ENCODE results near the gene SLC9A3.

Gene SLC9A3

DNA sequence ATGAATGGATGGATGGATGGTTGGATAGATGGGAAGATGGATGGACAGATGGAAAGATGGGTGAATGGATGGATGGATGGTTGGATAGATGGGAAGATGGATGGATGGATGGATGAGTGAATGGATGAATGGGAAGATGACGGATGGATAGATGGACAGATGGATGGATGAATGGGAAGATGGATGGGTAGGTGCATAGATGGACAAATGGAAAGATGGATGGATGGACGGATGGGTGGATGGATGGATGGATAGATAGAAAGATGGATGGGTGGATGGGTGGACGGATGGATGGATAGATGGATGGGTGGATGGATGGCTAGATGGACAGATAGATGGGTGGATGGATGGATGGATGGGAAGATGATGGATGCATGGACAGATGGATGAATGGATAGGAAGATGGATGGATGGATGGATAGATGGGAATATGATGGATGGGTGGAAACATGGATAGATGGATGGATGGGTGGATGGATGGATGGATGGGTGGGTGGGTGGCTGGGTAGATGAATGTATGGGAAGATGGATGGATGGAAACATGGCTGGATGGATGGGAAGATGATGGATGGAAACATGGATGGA is 97.8 kb downstream of the SLC9A3 start:
- no peaks in the 10 kb centered on the region for H3K9me3 Mint-ChIP-seq
- H3K4me1 Mint-ChIP-seq, result no peaks in the 10 kb centered on the region
- H3K36me3 Mint-ChIP-seq (ENCODE audit: insufficient read depth), result no peaks in the 10 kb centered on the region
- DNase-seq (ENCODE audit: low spot score in 2 of 2) (no peak), ATAC-seq (replicated peaks; ENCODE audit: extremely low read depth, poor library complexity, severe bottlenecking) (no peak)
- H3K27me3 Mint-ChIP-seq, result peaks cover 10% of the 10 kb centered on the region
- no peak overlapping the region for H3K27ac Mint-ChIP-seq (ENCODE audit: low read depth)
- no peak overlapping the region for H3K4me3 Mint-ChIP-seq

DNA sequence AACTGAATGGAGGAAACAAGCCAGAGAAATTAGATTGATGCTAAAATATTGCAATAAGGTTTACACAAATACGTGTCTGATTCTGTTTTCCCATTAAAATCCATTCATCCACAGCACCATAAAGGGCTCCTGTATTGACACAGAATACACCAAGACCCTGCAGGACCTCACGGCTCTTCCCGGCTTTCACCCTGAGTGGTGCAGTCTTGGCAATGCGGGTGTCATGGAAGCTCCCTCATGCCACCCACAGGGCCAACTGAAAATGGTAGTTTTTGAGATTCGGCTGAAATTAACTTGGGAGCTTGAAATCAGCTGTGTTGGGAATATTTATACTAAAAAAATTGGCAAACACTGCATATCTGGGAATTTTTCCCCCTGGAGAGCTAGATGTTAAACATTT is 98.5 kb downstream of the SLC9A3 start:
- Mint-ChIP-seq H3K4me1 (no peaks in the 10 kb centered on the region), H3K9me3 (no peaks in the 10 kb centered on the region), H3K36me3 (ENCODE audit: insufficient read depth) (no peaks in the 10 kb centered on the region), H3K27ac (ENCODE audit: low read depth) (no peak overlapping the region), H3K27me3 (peaks cover 7% of the 10 kb centered on the region), H3K4me3 (no peak overlapping the region)
- no peak for ATAC-seq (replicated peaks; ENCODE audit: extremely low read depth, poor library complexity, severe bottlenecking)
- DNase-seq (ENCODE audit: low spot score in 2 of 2), result no peak

DNA sequence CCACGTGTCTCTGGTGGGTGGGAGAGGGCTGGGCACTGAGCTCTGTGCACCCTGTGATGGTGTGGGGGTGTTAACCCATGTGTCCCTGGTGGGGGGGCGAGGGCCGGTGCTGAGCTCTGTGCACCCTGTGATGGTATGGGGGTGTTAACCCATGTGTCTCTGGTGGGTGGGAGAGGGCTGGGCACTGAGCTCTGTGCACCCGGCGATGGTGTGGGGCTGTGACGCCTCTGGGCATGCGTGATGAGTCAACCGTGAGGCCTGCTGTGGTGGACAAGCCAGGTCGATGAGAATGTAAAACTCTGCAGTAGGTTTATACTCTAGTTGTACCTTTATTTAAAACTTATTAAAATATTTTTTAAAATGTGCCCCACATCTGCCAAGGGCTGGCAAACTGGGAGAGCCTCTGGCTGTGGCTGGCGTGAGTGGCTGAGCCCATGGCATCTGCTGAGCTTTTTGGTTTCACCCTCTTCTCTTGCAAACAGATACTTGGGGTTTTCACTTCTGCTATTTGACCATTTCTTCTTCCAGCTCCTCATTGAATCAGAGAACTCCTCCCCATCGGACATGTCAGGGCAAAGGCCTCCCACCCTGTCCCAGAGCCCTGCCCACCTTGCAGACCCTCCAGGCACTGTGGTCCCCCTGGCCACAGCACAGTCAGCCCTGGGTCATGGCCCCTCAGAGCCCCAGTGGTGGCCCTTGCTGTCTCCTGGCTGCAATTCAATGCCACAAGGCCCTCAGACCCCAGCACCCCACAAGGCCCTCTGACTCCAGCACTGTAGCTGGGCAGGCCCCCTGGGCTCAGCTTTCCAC is 99.7 kb downstream of the SLC9A3 start:
- ATAC-seq (replicated peaks; ENCODE audit: extremely low read depth, poor library complexity, severe bottlenecking), result no peak
- H3K27ac Mint-ChIP-seq (ENCODE audit: low read depth), result no peak overlapping the region
- H3K36me3 Mint-ChIP-seq (ENCODE audit: insufficient read depth), result no peaks in the 10 kb centered on the region
- H3K4me3 Mint-ChIP-seq, result no peak overlapping the region
- no peaks in the 10 kb centered on the region for H3K9me3 Mint-ChIP-seq
- no peak for DNase-seq (ENCODE audit: low spot score in 2 of 2)
- no peaks in the 10 kb centered on the region for H3K4me1 Mint-ChIP-seq
- no peaks in the 10 kb centered on the region for H3K27me3 Mint-ChIP-seq

DNA sequence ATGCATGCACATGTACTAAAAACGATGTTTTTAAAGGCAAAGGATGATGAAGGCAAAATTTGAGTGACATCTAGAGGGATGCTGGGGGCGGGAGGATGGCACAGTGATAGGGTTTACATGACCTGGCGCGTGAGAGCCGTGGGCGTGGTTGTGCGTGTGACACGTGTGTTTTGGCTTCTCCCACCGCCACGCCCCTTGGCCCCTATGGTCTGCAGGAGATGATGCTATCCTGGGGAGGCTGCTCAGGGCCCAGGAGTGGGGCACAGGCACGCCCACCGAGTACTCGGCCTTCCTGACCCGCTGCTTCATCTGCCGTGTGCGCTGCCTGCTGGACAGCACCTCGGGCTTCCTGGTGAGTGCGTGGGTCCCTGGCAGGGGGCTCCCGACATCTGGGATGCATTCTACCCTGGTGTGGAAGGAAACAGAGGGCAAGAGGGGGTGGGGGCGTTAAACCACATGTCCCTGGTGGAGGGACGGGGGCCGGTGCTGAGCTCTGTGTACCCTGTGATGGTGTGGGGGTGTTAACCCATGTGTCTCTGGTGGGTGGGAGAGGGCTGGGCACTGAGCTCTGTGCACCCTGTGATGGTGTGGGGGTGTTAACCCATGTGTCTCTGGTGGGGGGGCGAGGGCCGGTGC is 100.5 kb downstream of the SLC9A3 start:
- no peaks in the 10 kb centered on the region for H3K4me1 Mint-ChIP-seq
- no peak overlapping the region for H3K27ac Mint-ChIP-seq (ENCODE audit: low read depth)
- H3K9me3 Mint-ChIP-seq, result no peaks in the 10 kb centered on the region
- H3K4me3 Mint-ChIP-seq, result no peak overlapping the region
- ATAC-seq (replicated peaks; ENCODE audit: extremely low read depth, poor library complexity, severe bottlenecking) (no peak), DNase-seq (ENCODE audit: low spot score in 2 of 2) (no peak)
- no peaks in the 10 kb centered on the region for H3K36me3 Mint-ChIP-seq (ENCODE audit: insufficient read depth)
- no peaks in the 10 kb centered on the region for H3K27me3 Mint-ChIP-seq

DNA sequence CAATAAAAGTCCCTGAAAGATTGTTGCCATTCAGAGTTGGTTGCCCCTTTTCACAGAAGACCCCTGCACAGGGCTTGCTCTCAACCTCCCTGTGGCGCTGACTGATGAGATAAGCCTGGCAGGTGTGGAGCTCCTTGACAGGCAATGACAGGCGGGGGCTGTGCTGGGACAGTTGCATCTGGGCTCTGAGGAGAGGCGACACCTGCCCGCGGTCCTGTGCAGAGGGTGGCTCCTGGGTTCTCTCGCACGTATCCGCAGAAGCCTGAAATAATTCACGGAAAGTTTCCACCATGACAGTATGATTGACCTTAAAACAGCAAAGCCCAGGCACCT is 101.0 kb downstream of the SLC9A3 start:
- Mint-ChIP-seq H3K4me3 (no peak overlapping the region), H3K36me3 (ENCODE audit: insufficient read depth) (no peaks in the 10 kb centered on the region), H3K4me1 (no peaks in the 10 kb centered on the region), H3K9me3 (no peaks in the 10 kb centered on the region), H3K27ac (ENCODE audit: low read depth) (no peak overlapping the region), H3K27me3 (no peaks in the 10 kb centered on the region)
- no peak for DNase-seq (ENCODE audit: low spot score in 2 of 2)
- ATAC-seq (replicated peaks; ENCODE audit: extremely low read depth, poor library complexity, severe bottlenecking), result no peak

DNA sequence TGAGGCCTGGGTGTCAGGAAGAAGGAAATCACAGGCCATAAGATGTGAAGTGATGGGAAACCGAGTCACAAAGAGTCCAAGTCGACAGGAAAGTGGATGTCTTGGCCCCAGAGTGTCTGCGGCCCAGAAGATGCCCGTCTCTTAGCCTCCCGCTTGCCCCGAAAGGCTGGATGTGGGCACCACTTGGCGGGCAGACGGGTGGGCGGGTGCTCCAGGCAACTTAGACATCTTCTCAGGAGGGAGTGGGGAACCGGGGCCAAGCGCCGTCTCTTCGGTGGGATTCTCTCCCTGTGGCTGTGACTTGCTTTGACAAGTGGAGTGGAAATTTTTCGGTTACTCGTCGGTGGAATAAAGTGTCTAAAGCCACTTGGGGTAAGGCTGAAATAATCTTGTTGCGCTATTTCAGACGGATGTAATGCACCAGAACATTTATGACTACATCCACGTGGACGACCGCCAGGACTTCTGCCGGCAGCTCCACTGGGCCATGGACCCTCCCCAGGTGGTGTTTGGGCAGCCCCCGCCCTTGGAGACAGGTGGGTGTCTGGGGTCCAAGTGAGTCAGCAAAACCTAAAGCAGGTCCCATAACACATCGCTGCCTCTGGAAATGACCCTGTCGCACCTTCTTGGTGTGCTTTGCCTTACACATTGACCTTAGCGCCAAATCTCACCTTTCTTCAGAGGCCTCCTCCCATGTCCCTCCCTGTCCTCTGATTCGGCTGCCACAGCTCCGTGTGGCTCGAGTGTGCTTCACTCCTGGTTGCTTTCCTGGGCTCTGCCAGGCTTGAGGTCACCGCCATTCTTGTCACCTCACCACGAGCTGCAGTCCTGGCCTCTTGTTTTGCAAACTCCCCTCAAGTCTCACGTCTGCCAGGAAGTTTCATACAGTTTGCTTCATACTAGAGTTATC is 101.7 kb downstream of the SLC9A3 start:
- DNase-seq (ENCODE audit: low spot score in 2 of 2), result no peak
- ATAC-seq (replicated peaks; ENCODE audit: extremely low read depth, poor library complexity, severe bottlenecking), result no peak
- H3K9me3 Mint-ChIP-seq, result no peaks in the 10 kb centered on the region
- no peaks in the 10 kb centered on the region for H3K4me1 Mint-ChIP-seq
- H3K27me3 Mint-ChIP-seq, result no peaks in the 10 kb centered on the region
- no peak overlapping the region for H3K4me3 Mint-ChIP-seq
- H3K27ac Mint-ChIP-seq (ENCODE audit: low read depth), result no peak overlapping the region
- no peaks in the 10 kb centered on the region for H3K36me3 Mint-ChIP-seq (ENCODE audit: insufficient read depth)

DNA sequence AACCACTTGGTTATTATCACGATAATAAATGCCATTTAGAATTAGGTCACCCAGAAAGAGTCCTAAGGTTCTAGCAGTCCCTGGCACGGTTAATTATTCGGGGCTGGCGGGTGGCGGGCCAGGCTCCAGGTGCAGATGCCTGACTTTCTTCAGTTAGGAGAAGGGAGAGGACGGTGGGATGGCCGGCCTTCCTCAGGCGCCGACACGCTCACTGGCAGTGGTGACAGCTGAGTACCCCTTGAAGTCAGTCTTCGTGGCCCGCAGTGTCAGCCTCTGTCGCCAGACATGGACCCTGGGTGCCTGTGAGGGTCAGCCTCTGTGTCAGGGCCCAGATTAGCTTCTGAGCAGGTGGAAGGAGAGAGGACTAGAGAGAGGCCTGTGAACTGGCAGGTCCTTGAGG is 102.3 kb downstream of the SLC9A3 start:
- H3K4me3 Mint-ChIP-seq, result no peak overlapping the region
- no peaks in the 10 kb centered on the region for H3K27me3 Mint-ChIP-seq
- H3K27ac Mint-ChIP-seq (ENCODE audit: low read depth), result no peak overlapping the region
- H3K36me3 Mint-ChIP-seq (ENCODE audit: insufficient read depth), result no peaks in the 10 kb centered on the region
- H3K4me1 Mint-ChIP-seq, result no peaks in the 10 kb centered on the region
- ATAC-seq (replicated peaks; ENCODE audit: extremely low read depth, poor library complexity, severe bottlenecking) (no peak), DNase-seq (ENCODE audit: low spot score in 2 of 2) (no peak)
- H3K9me3 Mint-ChIP-seq, result no peaks in the 10 kb centered on the region

DNA sequence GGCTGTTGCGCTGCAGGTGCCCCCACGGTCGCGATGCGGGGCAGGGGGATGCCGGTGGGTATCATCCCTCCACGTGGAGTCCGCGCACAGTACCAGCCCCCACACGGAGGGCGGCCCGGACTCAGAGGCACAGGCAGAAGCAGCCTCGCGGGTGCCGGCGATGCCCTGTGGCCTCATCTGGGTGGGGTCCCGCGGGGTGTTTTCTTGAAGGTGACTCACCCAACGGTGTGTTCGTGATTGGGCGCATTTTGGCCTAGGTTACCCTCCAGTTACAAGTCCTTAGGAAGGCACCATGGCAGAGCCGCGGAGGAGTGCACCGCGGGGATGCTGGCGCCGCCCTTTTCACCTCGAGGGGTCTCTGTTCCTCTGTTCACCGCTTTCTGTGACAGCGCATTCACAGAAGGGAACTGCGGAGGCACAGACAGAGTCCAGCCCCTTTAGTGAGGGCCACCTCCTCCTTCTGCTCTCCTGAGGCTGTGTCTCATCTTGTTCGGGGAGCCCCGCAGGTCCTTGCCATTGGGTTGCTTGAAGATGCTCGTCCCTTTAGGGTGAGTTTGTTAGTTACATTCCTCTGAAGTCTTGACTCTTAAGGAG is 102.9 kb downstream of the SLC9A3 start:
- H3K27ac Mint-ChIP-seq (ENCODE audit: low read depth), result no peak overlapping the region
- no peaks in the 10 kb centered on the region for H3K27me3 Mint-ChIP-seq
- H3K9me3 Mint-ChIP-seq, result no peaks in the 10 kb centered on the region
- ATAC-seq (replicated peaks; ENCODE audit: extremely low read depth, poor library complexity, severe bottlenecking), result no peak
- H3K4me1 Mint-ChIP-seq, result no peaks in the 10 kb centered on the region
- no peak overlapping the region for H3K4me3 Mint-ChIP-seq
- DNase-seq (ENCODE audit: low spot score in 2 of 2), result no peak
- H3K36me3 Mint-ChIP-seq (ENCODE audit: insufficient read depth), result no peaks in the 10 kb centered on the region

DNA sequence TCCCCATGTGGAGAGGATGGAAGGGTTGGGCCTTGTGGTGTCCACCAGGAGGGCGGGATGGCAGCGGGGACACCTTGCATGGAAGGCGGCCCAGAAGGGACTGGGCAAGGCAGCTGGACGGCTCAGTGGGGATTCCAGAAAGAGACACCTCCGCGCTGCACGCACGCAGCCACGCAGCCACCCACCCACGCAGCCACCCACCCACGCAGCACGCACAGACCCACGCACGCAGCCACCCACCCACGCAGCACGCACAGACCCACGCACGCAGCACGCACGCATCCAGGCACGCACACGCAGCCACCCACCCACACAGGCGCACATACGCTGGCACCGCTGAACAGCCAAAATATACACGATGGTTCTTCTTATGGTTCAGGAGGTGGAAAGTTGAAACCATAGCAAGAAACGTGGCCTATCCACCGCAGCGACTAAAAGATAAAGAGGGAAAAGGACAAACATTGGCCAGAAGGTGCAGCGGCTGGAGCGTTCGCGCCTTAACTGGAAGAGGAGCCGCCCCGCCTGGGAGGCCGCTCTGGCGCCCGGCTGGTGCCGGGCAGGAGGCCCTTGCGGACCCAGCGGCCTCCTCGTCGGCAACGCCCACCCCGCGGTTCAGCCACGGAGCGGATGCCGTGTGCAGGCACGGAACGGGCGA is 103.5 kb downstream of the SLC9A3 start:
- H3K4me3 Mint-ChIP-seq, result no peak overlapping the region
- H3K27me3 Mint-ChIP-seq, result no peaks in the 10 kb centered on the region
- ATAC-seq (replicated peaks; ENCODE audit: extremely low read depth, poor library complexity, severe bottlenecking) (no peak), DNase-seq (ENCODE audit: low spot score in 2 of 2) (no peak)
- no peak overlapping the region for H3K27ac Mint-ChIP-seq (ENCODE audit: low read depth)
- H3K4me1 Mint-ChIP-seq, result no peaks in the 10 kb centered on the region
- H3K9me3 Mint-ChIP-seq, result no peaks in the 10 kb centered on the region
- H3K36me3 Mint-ChIP-seq (ENCODE audit: insufficient read depth), result no peaks in the 10 kb centered on the region

Measured in central memory CD8-positive, alpha-beta T cell (primary cell).